Muscle of leg (tissue), 11 donors: ENCODE data around the gene BATF3. TPM values are rescaled to one million over a fixed set of nuclear protein-coding genes. Genes with fewer than 3 reads are reported as not detected.
"Not testable (repeated sequence)": the region's sequence is repeated elsewhere in the genome, so short reads cannot be mapped to it uniquely, and the experiment has no call there.

Source experiments
- DNase-seq: peaks from one replicate; pipeline ENCODE4 v3.0.0; 2013
- H3K27ac ChIP-seq: one replicate; pipeline ENCODE4 v1.5.1; 2013; ENCODE audit warnings: mild to moderate bottlenecking, low read length, control low read depth
- H3K27me3 ChIP-seq: one replicate; pipeline ENCODE4 v1.6.1; 2013; ENCODE audit warnings: low read length; ENCODE audit not compliant: control insufficient read depth, insufficient read depth
- H3K36me3 ChIP-seq: one replicate; pipeline ENCODE4 v1.6.1; 2013; ENCODE audit warnings: low read length; ENCODE audit not compliant: control insufficient read depth, insufficient read depth
- H3K4me1 ChIP-seq: one replicate; pipeline ENCODE4 v1.6.1; 2013; ENCODE audit warnings: low read length; ENCODE audit not compliant: control insufficient read depth, insufficient read depth
- H3K4me3 ChIP-seq: one replicate; pipeline ENCODE4 v1.5.1; 2013; ENCODE audit warnings: low read length, control low read depth
- H3K9me3 ChIP-seq: replicated peaks from 2 replicates; pipeline ENCODE4 v1.6.1; 2013; ENCODE audit warnings: low read depth, low read length; ENCODE audit not compliant: control insufficient read depth
- WGBS: methylation state at CpG from one replicate; pipeline ENCODE4 v1.1.5; 2013; ENCODE audit warnings: missing lambda C conversion rate; ENCODE audit not compliant: insufficient coverage; 5-methylcytosine and 5-hydroxymethylcytosine counted together
- polyA plus RNA-seq, 8 donors: library from polyadenylated mRNA; unstranded; fragments of 120-200 nt; gene quantifications; one replicate each; pipeline versions ENCODE4 v1.2.1 to v1.2.3, GENCODE V29; 2013; ENCODE audit warnings: inconsistent platforms in 1 of 8, low replicate concordance in 1 of 8; ENCODE audit not compliant: insufficient read length in 8 of 8, insufficient read depth in 1 of 8
- total RNA-seq: library from RNA; stranded (reverse); fragments of 120-200 nt; gene quantifications from one replicate; pipeline ENCODE4 v1.2.4, GENCODE V29; 2013

The BATF3 gene
- total and polyA plus RNA-seq, 9 donors: 1.5 to 2.3 (median 1.8) TPM

DNA sequence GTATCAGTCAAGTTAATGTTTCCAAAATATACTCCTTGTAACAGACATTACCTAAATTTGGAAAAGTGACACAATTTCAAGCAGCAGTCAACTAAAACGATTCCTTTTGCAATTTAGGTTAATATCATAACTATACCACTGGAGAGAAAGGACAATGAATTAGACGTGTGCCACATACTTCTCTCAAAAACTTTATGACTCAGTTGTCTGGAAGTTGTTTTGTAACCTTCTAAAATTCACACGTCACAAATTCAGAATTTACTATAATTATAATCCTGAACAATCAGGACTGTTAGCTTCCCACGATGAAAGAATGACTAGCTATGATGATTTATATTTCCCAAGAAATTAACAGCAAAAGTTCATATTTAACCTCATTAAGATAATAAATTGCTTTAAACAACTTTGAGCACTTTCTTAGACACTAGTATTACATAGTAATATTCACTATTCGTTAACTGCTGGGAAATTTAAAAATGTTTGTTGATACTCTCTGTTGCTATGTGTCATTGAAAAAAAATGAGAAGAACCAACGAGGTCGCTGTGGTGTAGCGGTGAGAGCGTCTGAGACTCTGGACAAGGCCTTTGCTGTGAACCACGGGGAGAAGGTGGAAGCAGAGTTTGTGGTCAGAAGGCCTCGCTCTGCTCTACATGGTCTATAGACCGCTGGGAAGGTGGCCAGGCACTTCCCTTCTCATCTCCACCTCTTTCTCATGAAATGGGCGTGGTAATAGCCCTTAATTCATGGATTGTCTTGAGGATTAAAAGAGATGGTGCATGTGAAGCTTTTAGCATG, 27.9 kb upstream of the BATF3 start:
- Histone ChIP-seq H3K4me3 (no peak overlapping the region), H3K36me3 (no peaks in the 10 kb centered on the region), H3K27ac (no peak overlapping the region), H3K27me3 (no peaks in the 10 kb centered on the region), H3K4me1 (no peaks in the 10 kb centered on the region), H3K9me3 (no peaks in the 10 kb centered on the region)
- 90% methylated on average over 5 of the region's 13 CpGs for whole genome bisulfite sequencing
- DNase-seq: peak; percentile 12

DNA sequence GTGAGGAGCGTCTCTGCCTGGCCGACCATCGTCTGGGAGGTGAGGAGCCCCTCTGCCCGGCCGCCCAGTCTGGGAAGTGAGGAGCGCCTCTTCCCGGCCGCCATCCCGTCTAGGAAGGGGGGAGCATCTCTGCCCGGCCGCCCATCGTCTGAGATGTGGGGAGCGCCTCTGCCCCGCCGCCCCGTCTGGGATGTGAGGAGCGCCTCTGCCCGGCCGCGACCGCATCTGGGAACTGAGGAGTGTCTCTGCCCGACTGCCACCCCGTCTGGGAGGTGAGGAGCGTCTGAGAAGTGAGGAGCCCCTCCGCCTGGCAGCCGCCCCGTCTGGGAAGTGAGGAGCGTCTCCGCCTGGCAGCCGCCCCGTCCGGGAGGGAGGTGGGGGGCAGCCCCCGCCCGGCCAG, 25.0 kb upstream of the BATF3 start:
- 99% methylated on average over 14 of the region's 34 CpGs for WGBS
- not testable (repeated sequence) for H3K36me3 ChIP-seq, H3K4me1 ChIP-seq, H3K27me3 ChIP-seq, H3K27ac ChIP-seq, H3K9me3 ChIP-seq, H3K4me3 ChIP-seq, DNase-seq

DNA sequence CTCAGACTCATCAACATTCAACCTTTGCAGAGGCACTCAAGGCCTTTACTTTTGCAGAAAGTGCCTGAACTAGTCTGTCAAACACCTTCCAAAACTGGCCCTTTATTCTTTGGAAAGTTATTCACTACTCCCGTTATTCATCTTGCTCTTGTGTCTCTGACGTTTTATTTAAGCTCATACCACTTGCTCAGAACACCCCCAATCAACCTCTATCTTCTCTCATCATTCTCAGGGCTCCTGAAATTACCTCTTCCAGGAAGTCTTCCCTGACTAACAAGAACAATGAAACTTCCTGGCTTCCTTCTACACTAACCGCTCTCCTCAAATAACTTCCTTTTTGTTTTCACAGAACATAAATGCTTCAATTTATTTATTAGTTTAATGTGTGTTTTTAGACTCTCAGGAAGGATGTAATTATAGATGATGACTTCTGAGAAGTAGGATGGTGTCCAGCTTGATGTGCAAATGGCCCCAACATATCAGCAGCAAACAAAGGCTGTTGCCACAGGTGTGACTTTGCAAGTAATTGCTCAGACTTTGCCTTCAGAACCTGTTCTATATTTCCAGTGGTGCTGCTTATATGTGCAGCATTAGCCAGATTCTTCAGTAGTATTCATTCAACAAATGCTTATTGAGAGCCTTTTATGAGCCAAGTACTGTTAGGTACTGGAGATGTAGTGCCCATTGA, 22.8 kb upstream of the BATF3 start:
- no peak for DNase-seq
- Histone ChIP-seq H3K4me3 (no peak overlapping the region), H3K9me3 (peaks cover 2% of the 10 kb centered on the region), H3K4me1 (no peaks in the 10 kb centered on the region), H3K27ac (no peak overlapping the region), H3K36me3 (no peaks in the 10 kb centered on the region), H3K27me3 (no peaks in the 10 kb centered on the region)
- 80% methylated on average over 2 of the region's 3 CpGs for WGBS

DNA sequence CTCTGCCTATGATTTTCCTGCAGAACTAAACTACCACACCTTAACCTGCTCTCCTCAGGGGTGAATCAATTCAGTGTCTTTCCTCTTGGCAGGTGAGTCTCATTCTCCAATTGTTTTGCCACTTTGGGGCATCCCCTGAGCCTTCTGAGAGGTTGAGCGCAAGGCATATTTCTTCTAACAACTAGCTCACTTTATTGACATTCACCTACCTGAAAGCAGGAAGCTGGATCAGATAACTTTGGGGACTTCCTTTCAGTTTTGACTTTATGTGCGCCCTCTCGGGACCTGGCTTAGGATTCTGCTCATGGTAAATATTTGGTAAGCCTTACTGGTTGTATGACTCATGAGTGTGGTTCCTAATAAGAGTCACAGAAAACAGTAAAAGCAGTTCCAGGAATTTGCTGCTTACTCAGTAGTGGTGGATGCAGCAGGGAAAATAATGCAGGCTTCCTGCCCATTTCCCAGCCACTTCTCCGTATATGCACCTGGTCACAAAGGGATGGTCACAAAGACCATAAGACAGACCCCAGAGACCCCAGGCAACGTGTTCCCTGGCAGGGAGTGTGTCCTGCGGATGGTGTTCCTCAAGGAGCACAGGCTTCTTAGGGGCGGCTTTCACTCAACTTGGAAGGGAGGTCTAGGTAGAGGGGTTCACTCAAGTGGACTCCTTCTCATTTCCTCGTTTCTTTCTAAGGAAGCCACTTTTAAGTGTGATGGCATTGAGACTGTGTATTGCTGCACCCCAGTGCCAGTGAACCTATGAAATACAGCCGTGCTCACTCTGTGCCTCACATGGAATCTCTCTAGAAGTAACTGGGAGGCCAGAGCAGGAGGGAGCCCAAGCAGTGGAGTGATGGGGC, 22.0 kb upstream of the BATF3 start:
- peak; percentile 11 for DNase-seq
- H3K27ac ChIP-seq: no peak overlapping the region
- 67% methylated on average over 4 of the region's 9 CpGs for WGBS
- H3K27me3 ChIP-seq: no peaks in the 10 kb centered on the region
- H3K4me1 ChIP-seq: no peaks in the 10 kb centered on the region
- no peak overlapping the region for H3K4me3 ChIP-seq
- H3K36me3 ChIP-seq: no peaks in the 10 kb centered on the region
- peaks cover 2% of the 10 kb centered on the region for H3K9me3 ChIP-seq

DNA sequence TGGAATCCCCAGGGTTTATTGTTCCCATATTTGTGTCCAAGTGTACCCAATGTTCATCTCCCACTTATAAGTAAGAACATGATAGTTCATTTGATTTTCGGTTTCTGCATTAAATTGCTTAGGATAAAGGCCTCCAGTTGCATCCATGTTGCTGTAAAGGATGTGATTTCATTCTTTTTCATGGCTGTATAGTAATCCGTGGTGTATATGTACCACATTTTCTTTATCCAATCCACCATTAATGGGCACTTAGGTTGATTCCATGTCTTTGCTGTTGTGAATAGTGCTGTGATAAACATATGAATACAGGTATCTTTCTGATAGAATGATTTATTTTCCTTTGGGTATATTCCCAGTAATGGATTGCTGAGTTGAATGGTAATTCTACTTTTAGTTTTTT, 20.0 kb upstream of the BATF3 start:
- Histone ChIP-seq H3K27ac (no peak overlapping the region), H3K27me3 (no peaks in the 10 kb centered on the region), H3K4me1 (no peaks in the 10 kb centered on the region), H3K4me3 (no peak overlapping the region), H3K9me3 (peaks cover 2% of the 10 kb centered on the region), H3K36me3 (no peaks in the 10 kb centered on the region)
- DNase-seq: no peak
- WGBS: no CpG with 5 or more reads among the region's 2 CpGs

DNA sequence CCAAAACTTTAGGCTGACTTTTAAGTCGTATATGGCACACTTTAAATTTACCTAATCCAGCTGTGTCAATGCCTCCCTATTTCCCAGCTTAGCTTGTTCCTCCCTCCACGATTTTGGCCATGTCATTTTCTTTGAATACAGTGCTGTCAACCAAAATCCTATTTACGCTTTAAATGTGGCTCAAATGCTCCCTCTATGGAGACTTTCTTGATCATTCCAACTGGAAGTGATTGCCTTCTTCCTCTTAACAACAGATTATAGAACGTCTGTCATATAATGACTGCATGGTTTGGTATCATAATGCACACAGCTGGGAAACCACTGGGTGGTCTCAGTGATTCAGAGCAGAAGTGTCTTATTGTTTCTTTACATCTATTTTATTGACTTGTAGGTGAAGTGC, 18.9 kb upstream of the BATF3 start:
- Histone ChIP-seq H3K4me3 (no peak overlapping the region), H3K36me3 (no peaks in the 10 kb centered on the region), H3K4me1 (no peaks in the 10 kb centered on the region), H3K27me3 (no peaks in the 10 kb centered on the region), H3K27ac (no peak overlapping the region), H3K9me3 (peaks cover 2% of the 10 kb centered on the region)
- 16% methylated on average over 2 of the region's 4 CpGs for WGBS
- peak; percentile 46 for DNase-seq

DNA sequence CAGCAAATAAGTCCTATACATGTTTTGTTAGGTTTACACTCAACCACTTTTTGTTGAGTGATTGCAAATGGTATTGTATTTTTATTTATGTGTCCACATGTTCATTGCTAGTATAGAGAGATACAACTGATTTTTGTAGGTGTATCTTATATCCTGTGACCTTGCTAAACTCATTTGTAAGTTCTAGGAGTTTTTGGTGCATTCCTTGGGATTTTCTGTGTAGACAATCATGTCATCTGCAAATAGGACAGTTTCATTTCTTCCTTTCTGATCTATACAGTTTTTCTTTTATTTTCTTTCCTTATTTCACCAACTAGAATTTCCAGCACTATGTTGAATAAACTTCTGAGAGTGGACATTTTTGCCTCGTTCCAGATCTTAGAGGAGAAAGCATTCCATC, 16.5 kb upstream of the BATF3 start:
- no CpG with 5 or more reads among the region's 1 CpG for WGBS
- peaks cover 2% of the 10 kb centered on the region for H3K9me3 ChIP-seq
- no peaks in the 10 kb centered on the region for H3K36me3 ChIP-seq
- no peak overlapping the region for H3K4me3 ChIP-seq
- no peaks in the 10 kb centered on the region for H3K27me3 ChIP-seq
- no peak overlapping the region for H3K27ac ChIP-seq
- H3K4me1 ChIP-seq: no peaks in the 10 kb centered on the region
- no peak for DNase-seq

DNA sequence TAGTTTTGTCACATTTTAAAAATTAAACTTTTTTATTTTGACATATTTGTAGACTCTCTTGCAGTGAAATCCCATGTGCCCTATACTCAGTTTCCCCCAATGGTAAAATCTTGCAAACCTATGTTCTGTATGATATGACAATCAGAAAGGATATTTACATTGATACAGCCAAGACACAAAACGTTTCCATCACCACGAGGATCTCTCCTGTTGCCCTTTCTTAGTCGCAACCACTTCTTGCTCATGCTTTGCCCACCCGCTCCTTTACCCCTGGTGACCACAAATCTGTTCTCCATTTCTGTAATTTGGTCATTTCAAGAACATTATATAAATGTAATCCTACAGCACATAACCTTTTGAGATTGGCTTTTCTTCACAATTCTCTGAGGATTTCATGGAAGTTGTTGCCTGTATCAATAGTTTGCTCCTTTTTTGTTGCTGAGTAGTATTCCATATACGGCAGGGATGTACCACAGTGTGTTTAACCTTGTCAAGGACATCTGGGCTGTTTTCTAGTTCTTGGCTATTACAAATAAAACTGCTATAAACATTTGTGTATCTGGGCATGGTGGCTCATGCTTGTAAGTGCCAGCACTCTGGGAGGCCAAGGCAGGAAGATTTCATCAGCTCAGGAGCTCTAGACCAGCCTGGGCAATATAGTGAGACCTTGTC, 14.0 kb upstream of the BATF3 start:
- H3K4me1 ChIP-seq: no peaks in the 10 kb centered on the region
- no peaks in the 10 kb centered on the region for H3K36me3 ChIP-seq
- 72% methylated on average over 2 of the region's 5 CpGs for WGBS
- no peaks in the 10 kb centered on the region for H3K27me3 ChIP-seq
- no peak for DNase-seq
- no peak overlapping the region for H3K27ac ChIP-seq
- no peaks in the 10 kb centered on the region for H3K9me3 ChIP-seq
- no peak overlapping the region for H3K4me3 ChIP-seq

DNA sequence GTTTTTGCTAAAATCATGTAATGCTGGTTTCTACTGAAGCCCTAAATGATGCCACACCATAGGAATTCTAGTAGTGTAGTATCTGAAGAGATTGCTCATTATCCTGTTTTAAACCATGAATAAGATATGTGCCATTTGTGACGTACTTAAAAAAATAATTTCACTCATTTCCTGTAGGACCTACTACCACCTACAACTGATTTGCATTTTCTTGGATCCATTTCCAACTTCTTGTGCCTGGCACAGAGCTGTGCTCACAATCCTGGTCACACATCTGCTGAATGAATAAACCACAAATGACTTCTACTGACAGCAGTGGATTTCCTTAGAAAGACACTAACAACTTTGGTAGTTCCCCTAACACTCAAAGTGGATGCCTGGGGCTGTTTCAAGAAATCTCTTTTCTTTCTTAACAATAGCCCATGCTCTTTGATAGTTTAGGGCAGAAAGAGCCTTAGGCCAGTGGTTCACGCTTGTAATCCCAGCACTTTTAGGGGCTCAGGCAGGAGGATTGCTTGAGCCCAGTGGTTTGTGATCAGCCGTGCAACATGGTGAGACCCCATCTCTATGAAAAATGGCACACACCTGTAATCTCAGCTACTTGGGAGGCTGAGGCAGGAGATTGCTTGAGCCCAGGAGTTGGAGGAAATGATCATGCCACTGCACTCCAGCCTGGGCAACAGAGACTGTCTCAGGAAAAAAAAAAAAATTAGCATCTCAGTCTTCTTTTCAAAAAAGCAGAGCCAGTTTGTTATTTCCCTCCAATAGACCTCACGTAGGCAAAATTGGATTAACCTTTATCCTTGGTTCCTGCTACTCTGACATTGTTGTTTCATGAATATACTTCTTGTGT, 13.0 kb upstream of the BATF3 start:
- no peaks in the 10 kb centered on the region for H3K36me3 ChIP-seq
- no peaks in the 10 kb centered on the region for H3K27me3 ChIP-seq
- H3K4me3 ChIP-seq: no peak overlapping the region
- H3K27ac ChIP-seq: no peak overlapping the region
- H3K4me1 ChIP-seq: no peaks in the 10 kb centered on the region
- 80% methylated on average over 1 of the region's 4 CpGs for WGBS
- no peaks in the 10 kb centered on the region for H3K9me3 ChIP-seq
- DNase-seq: no peak
